ENCODE measurements around the gene FCN2.

Gene FCN2

GRCh38 chr9:134908524-134909309 lies 28.1 kb downstream of the FCN2 start:
- DNase-seq (ENCODE audit: low read depth in 2 of 3, low spot score in 1 of 3), result no peak

- no peak for DNase-seq (ENCODE audit: low read depth in 2 of 3, low spot score in 1 of 3)
Observed at GRCh38 chr9:134909511-134910481, 29.2 kb downstream of the FCN2 start.

GRCh38 chr9:134912126-134912840 lies 31.7 kb downstream of the FCN2 start:
- DNase-seq (ENCODE audit: low read depth in 2 of 3, low spot score in 1 of 3), result no peak

GRCh38 chr9:134913041-134913712 lies 32.6 kb downstream of the FCN2 start:
- DNase-seq (ENCODE audit: low read depth in 2 of 3, low spot score in 1 of 3), result no peak

- DNase-seq (ENCODE audit: low read depth in 2 of 3, low spot score in 1 of 3), result no peak
Observed at GRCh38 chr9:134913713-134914500, 33.3 kb downstream of the FCN2 start.

GRCh38 chr9:134914501-134914834 lies 33.9 kb downstream of the FCN2 start:
- no peak for DNase-seq (ENCODE audit: low read depth in 2 of 3, low spot score in 1 of 3)

GRCh38 chr9:134915046-134915985 lies 34.7 kb downstream of the FCN2 start:
- no peak for DNase-seq (ENCODE audit: low read depth in 2 of 3, low spot score in 1 of 3)

- DNase-seq (ENCODE audit: low read depth in 2 of 3, low spot score in 1 of 3), result no peak
Observed at GRCh38 chr9:134916161-134916665, 35.6 kb downstream of the FCN2 start.

GRCh38 chr9:134917431-134918373 lies 37.1 kb downstream of the FCN2 start, which contains the start of gene FCN1:
TSS of gene FCN1 (minus strand) at chr9:134917912. CDS start at chr9:134917871, 41 bp downstream.
- no peak for DNase-seq (ENCODE audit: low read depth in 2 of 3, low spot score in 1 of 3)

GRCh38 chr9:134918646-134919045 lies 38.0 kb downstream of the FCN2 start:
- no peak for DNase-seq (ENCODE audit: low read depth in 2 of 3, low spot score in 1 of 3)

- no peak for DNase-seq (ENCODE audit: low read depth in 2 of 3, low spot score in 1 of 3)
Observed at GRCh38 chr9:134919303-134919702, 38.7 kb downstream of the FCN2 start.

- no peak for DNase-seq (ENCODE audit: low read depth in 2 of 3, low spot score in 1 of 3)
Observed at GRCh38 chr9:134922066-134922931, 41.7 kb downstream of the FCN2 start.

GRCh38 chr9:134922932-134923240 lies 42.3 kb downstream of the FCN2 start:
- no peak for DNase-seq (ENCODE audit: low read depth in 2 of 3, low spot score in 1 of 3)

- no peak for DNase-seq (ENCODE audit: low read depth in 2 of 3, low spot score in 1 of 3)
Observed at GRCh38 chr9:134923466-134923865, 42.9 kb downstream of the FCN2 start.

GRCh38 chr9:134925011-134925511 lies 44.5 kb downstream of the FCN2 start:
- no peak for DNase-seq (ENCODE audit: low read depth in 2 of 3, low spot score in 1 of 3)

GRCh38 chr9:134928436-134929192 lies 48.0 kb downstream of the FCN2 start:
- no peak for DNase-seq (ENCODE audit: low read depth in 2 of 3, low spot score in 1 of 3)
